Measurements from ENCODE around the gene TIGIT. TPM values are rescaled to one million over a fixed set of nuclear protein-coding genes. Genes with fewer than 3 reads are reported as not detected.

The TIGIT gene
- total RNA-seq, 1 experiment from 2014 or later = not detected

DNA sequence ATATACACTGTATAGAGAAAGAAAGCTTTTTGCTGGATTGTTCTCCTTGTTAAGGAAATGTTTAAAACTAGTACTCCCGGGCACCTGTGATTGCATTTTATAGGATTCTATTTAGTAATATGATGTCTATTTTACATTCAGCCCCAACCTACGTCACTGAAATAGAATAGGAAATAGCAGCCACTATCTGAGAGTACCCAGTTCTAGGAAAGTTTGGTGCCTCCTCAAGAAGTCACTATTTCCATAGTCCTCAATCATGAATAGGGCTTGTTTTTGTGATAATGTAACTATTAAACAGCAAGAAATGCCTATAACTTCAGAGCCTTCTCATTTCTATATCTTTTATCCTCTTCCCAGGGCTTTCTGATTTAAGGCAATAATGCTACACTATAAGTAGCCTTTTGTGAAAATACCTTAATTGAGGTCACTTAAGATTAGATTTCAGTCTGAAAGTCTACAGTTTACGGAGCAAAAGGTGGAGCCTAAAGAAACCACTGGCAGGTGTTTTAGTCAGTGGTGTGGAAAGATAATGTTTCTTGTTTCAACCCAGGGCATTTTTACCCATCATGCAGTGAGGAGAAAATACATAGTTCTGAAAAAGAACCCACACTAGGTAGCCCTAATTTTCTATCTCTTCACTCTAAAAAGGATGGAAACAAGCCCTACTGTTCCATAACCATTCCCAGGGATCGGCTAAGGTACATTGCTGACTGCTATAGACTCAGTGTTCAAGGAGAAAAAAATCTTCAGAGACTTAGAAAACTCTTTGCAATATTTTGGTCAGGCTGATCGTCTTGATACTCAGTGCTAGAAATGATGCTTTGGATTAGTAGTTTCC lies 38.7 kb downstream of the TIGIT start:
- Mint-ChIP-seq H3K27me3 (ENCODE audit: low read depth) (no peaks in the 10 kb centered on the region), H3K4me3 (no peak overlapping the region), H3K9me3 (peaks cover 0 to 4% of the 10 kb centered on the region in 2 experiments; a peak in 1 of 5 replicates), H3K4me1 (peaks cover 56 to 60% of the 10 kb centered on the region in 2 experiments), H3K27ac (peak overlapping the region in 1 of 3 experiments; percentile 98; a peak in 2 of 7 replicates), H3K36me3 (ENCODE audit: insufficient read depth in 1 of 3, low read depth in 3 of 3) (peaks cover 0 to 12% (median 2%) of the 10 kb centered on the region in 3 experiments; a peak in 2 of 7 replicates)
- Histone ChIP-seq H3K4ac (ENCODE audit: low read depth, low read length) (no peak overlapping the region), H3K23me2 (ENCODE audit: insufficient read length, low read depth, low read length, poor library complexity, severe bottlenecking) (peaks cover 2% of the 10 kb centered on the region), H3K23ac (ENCODE audit: insufficient read length, low read depth, low read length) (no peak overlapping the region), H4K5ac (ENCODE audit: insufficient read length, low read depth, low read length) (no peak overlapping the region), H3K9me3 (ENCODE audit: control insufficient read depth, low read depth, low read length) (no peaks in the 10 kb centered on the region), H3K79me2 (ENCODE audit: insufficient read depth, low read length) (no peaks in the 10 kb centered on the region), H4K20me1 (ENCODE audit: control insufficient read depth, insufficient read depth, insufficient read length) (no peaks in the 10 kb centered on the region), H3T11ph (ENCODE audit: low read length) (no peak overlapping the region), H2BK20ac (ENCODE audit: low read depth, low read length, poor library complexity, severe bottlenecking) (no peak overlapping the region), H2BK15ac (ENCODE audit: low read depth, low read length) (no peak overlapping the region), H2BK12ac (ENCODE audit: insufficient read length, low read depth, low read length) (no peak overlapping the region), H2BK5ac (ENCODE audit: insufficient read length, low read length) (no peak overlapping the region), H3K9ac (ENCODE audit: extremely low read depth, insufficient read length, low read length) (no peak overlapping the region), H3K4me1 (ENCODE audit: insufficient read depth, low read length) (no peaks in the 10 kb centered on the region; the same call in 1 of the 2 replicates), H3K4me2 (ENCODE audit: insufficient read depth, insufficient read length, low read length) (no peak overlapping the region), H2AK5ac (ENCODE audit: insufficient read length, low read length) (no peak overlapping the region), H3K18ac (ENCODE audit: insufficient read length, low read depth, low read length) (no peak overlapping the region), H3K14ac (ENCODE audit: insufficient read depth, low read length) (no peak overlapping the region), H3K79me1 (ENCODE audit: insufficient read depth, low read depth, low read length, poor library complexity, severe bottlenecking) (no peaks in the 10 kb centered on the region), H4K8ac (replicated peaks; ENCODE audit: insufficient read length, low read depth, low read length) (no peak overlapping the region), H2AFZ (ENCODE audit: low read length) (no peak overlapping the region), H3K27ac (ENCODE audit: insufficient read length, low read depth, low read length) (no peak overlapping the region), H3K56ac (ENCODE audit: insufficient read length, low read depth, low read length) (no peak overlapping the region), H2BK120ac (ENCODE audit: low read depth, low read length, poor library complexity, severe bottlenecking) (no peak overlapping the region), H4K91ac (ENCODE audit: insufficient read length, low read depth, low read length) (no peak overlapping the region), H3K27me3 (ENCODE audit: insufficient read depth, low read length) (no peaks in the 10 kb centered on the region)
- TF ChIP-seq, protein P1, sequence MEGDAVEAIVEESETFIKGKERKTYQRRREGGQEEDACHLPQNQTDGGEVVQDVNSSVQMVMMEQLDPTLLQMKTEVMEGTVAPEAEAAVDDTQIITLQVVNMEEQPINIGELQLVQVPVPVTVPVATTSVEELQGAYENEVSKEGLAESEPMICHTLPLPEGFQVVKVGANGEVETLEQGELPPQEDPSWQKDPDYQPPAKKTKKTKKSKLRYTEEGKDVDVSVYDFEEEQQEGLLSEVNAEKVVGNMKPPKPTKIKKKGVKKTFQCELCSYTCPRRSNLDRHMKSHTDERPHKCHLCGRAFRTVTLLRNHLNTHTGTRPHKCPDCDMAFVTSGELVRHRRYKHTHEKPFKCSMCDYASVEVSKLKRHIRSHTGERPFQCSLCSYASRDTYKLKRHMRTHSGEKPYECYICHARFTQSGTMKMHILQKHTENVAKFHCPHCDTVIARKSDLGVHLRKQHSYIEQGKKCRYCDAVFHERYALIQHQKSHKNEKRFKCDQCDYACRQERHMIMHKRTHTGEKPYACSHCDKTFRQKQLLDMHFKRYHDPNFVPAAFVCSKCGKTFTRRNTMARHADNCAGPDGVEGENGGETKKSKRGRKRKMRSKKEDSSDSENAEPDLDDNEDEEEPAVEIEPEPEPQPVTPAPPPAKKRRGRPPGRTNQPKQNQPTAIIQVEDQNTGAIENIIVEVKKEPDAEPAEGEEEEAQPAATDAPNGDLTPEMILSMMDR (conservative IDR thresholded peaks at IDR 0.05) = no peak
- DNase-seq = no peak
- no CpG with 5 or more reads among the region's 5 CpGs for whole genome bisulfite sequencing (ENCODE audit: extremely low coverage, insufficient read length, low lambda C conversion rate)
